LHCN-M2 (cell line): Measurements from ENCODE around the gene SYNM. TPM values are rescaled to one million over a fixed set of nuclear protein-coding genes. Genes with fewer than 3 reads are reported as not detected.

Source experiments
- DNase-seq: peaks from one replicate; pipeline ENCODE4 v3.0.0-alpha.2; 2012; ENCODE audit warnings: low read depth
- total RNA-seq: library from RNA; depleted of rRNA; stranded (reverse); fragments of >200 nt; gene quantifications from 2 replicates; pipeline ENCODE4 v1.2.3, GENCODE V29; 2014

SYNM gene
- total RNA-seq, 1 experiment from 2014 or later, result 5.6 TPM

- no peak for DNase-seq
Observed at GRCh38 chr15:99165020-99165790, 60.3 kb downstream of the SYNM start.

GRCh38 chr15:99165956-99166689 lies 61.2 kb downstream of the SYNM start:
- no peak for DNase-seq

GRCh38 chr15:99167201-99167600 lies 62.3 kb downstream of the SYNM start:
- DNase-seq, result no peak

GRCh38 chr15:99167640-99168039 lies 62.8 kb downstream of the SYNM start:
- no peak for DNase-seq

GRCh38 chr15:99168601-99169580 lies 64.0 kb downstream of the SYNM start:
- no peak for DNase-seq

- no peak for DNase-seq
Observed at GRCh38 chr15:99169769-99170311, 65.0 kb downstream of the SYNM start.

GRCh38 chr15:99170476-99171065 lies 65.7 kb downstream of the SYNM start:
- no peak for DNase-seq

- no peak for DNase-seq
Observed at GRCh38 chr15:99172171-99172570, 67.3 kb downstream of the SYNM start.

- DNase-seq, result no peak
Observed at GRCh38 chr15:99172989-99173388, 68.1 kb downstream of the SYNM start.

GRCh38 chr15:99174567-99175395 lies 69.9 kb downstream of the SYNM start:
- DNase-seq, result no peak

GRCh38 chr15:99176757-99177156 lies 71.9 kb downstream of the SYNM start:
- DNase-seq, result peak; percentile 89

GRCh38 chr15:99177679-99178078 lies 72.8 kb downstream of the SYNM start:
- peak; percentile 14 for DNase-seq

- DNase-seq, result peak; percentile 62
Observed at GRCh38 chr15:99180086-99180963, 75.4 kb downstream of the SYNM start.

- DNase-seq, result no peak
Observed at GRCh38 chr15:99180964-99181306, 76.1 kb downstream of the SYNM start.

- peak; percentile 20 for DNase-seq
Observed at GRCh38 chr15:99181545-99181971, 76.7 kb downstream of the SYNM start.

- DNase-seq, result no peak
Observed at GRCh38 chr15:99182791-99183190, 77.9 kb downstream of the SYNM start.
